Measurements from ENCODE around the gene HOXC9. TPM values are rescaled to one million over a fixed set of nuclear protein-coding genes. Genes with fewer than 3 reads are reported as not detected.

Gene HOXC9
- polyA plus RNA-seq, 1 experiment, result 1.2 TPM

DNA sequence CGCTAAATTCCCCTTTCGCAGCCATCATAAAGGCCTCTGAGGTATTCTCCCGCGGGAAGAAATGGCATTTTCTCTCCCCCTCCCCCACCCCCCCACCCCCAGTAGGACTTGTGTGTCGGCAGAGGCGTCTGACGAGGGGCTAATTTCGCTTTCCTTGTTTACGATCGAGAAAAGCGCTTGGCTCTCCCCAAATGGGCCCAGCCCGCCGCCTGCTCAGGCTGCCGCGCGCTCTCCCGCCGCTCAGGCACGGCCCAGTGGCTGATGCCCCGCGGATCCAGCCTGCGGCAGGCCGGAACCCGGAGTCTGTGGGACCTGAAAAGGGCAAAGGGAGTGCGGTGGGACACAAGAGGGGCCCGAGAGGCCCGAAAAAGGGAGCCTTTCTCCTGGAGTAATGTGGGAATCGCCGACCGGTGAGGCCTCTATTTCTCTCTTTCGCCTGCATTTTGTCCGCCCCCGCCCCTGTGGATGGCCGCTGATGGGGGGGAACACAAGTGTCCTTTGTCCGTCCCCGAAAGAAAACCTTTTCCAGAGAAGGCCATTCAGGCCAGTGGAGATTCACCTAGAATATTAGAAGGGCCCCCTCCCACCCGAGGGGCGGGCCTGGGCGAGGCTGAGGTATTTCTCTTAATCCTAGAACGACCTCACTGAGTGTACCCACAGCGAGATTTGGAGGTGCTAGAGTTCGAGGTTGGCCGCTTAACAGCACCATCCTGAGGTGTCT, 19.3 kb downstream of the HOXC9 start:
- no peak for DNase-seq (ENCODE audit: low read depth)
- peaks cover 10% of the 10 kb centered on the region for H3K27me3 ChIP-seq (ENCODE audit: control insufficient read depth, insufficient read depth, low read length)
- CTCF ChIA-PET, result no interaction called here
- POLR2A ChIA-PET, result no interaction called here
- TF ChIP-seq, protein P1, sequence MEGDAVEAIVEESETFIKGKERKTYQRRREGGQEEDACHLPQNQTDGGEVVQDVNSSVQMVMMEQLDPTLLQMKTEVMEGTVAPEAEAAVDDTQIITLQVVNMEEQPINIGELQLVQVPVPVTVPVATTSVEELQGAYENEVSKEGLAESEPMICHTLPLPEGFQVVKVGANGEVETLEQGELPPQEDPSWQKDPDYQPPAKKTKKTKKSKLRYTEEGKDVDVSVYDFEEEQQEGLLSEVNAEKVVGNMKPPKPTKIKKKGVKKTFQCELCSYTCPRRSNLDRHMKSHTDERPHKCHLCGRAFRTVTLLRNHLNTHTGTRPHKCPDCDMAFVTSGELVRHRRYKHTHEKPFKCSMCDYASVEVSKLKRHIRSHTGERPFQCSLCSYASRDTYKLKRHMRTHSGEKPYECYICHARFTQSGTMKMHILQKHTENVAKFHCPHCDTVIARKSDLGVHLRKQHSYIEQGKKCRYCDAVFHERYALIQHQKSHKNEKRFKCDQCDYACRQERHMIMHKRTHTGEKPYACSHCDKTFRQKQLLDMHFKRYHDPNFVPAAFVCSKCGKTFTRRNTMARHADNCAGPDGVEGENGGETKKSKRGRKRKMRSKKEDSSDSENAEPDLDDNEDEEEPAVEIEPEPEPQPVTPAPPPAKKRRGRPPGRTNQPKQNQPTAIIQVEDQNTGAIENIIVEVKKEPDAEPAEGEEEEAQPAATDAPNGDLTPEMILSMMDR (IDR thresholded peaks at IDR 0.05; ENCODE audit: insufficient read depth, low read depth, low read length), result no peak
- no peaks in the 10 kb centered on the region for H3K36me3 ChIP-seq (ENCODE audit: control insufficient read depth, insufficient read depth, low read length)
- no peak overlapping the region for H3K4me3 ChIP-seq (ENCODE audit: low read depth, low read length)

DNA sequence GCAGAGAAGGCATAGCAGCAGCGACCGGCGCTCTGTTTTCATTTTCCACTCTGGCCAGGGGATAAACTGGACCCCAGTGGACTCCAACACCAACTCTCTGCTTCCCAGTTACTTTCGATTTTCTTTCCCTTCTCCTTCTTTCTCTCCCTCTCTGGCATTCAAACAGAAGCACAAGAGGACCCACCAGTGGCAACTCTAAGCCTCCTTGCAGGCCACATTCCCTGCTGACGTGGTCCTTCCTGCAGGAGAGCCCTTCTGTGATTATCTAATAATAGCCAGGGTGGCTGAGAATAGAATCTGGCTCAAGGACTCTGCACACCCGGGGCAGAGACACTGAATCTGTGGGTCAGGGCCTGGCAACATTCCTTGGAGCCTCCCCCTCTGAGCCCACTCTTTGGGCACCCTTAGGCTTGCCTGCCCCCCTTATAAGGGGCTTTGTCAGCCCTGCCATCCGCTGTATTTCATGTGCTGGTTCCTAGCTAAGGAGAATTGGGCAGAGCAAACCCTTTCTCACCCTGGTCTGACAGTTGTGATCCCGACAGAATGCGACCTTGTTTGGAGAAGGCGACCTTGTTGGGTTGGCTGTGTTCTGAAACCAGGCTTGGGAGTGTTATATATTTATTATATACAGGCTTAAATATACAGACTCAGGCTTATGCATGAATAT, 20.1 kb downstream of the HOXC9 start:
- Histone ChIP-seq H3K27me3 (ENCODE audit: control insufficient read depth, insufficient read depth, low read length) (peaks cover 8% of the 10 kb centered on the region), H3K36me3 (ENCODE audit: control insufficient read depth, insufficient read depth, low read length) (no peaks in the 10 kb centered on the region), H3K4me3 (ENCODE audit: low read depth, low read length) (no peak overlapping the region)
- TF ChIP-seq, protein P1 (IDR thresholded peaks at IDR 0.05; ENCODE audit: insufficient read depth, low read depth, low read length), result no peak
- no peak for DNase-seq (ENCODE audit: low read depth)
- ChIA-PET CTCF (interaction anchor here (1.0 to 1.4 kb wide), 2 partner anchors 11 to 181 kb away, joined by 3 read pairs; partner anchors contain the start of gene HOXC8), POLR2A (no interaction called here)

DNA sequence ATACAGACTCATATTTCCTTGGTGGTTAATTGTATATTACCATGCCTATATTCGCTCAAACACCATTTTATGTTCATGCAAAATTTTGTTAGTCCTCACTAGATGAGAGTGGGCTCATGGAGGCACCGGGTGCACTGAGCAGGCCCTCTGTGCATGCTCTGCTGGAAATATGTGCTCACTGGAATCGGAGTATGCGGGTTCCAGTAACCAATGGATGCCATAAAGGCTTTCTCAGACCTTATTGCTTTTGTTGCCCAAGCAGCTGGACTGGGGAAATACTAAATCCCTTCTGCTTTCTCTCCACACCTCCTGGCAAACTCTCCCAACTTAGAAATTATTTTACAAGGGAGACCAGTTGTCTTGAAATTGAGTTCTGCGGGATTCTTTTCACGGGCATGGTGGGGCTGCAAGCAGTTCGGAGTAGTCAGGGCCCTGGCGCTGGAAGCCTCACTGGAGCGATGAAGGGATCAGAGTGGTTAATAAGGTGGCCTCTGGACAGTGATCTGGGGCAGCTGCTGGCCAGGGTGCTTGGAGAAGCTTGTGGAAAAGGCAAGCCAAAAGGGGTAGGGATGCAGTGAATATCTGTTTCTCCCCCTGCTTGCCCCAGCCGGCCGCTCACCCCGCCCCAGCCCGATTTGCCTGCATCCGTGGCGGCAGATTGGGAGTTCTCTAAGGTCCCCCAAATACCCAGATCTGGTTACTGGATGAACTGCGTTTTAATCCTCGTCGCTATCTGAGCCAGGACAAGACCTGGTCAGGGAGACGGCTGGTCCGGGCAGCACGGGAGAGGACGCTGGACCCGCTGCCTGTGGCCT, 20.8 kb downstream of the HOXC9 start:
- TF ChIP-seq, protein P1 (IDR thresholded peaks at IDR 0.05; ENCODE audit: insufficient read depth, low read depth, low read length), result no peak
- Histone ChIP-seq H3K4me3 (ENCODE audit: low read depth, low read length) (no peak overlapping the region), H3K36me3 (ENCODE audit: control insufficient read depth, insufficient read depth, low read length) (no peaks in the 10 kb centered on the region), H3K27me3 (ENCODE audit: control insufficient read depth, insufficient read depth, low read length) (peaks cover 5% of the 10 kb centered on the region; the same call in 1 of the 2 replicates)
- POLR2A ChIA-PET, result no interaction called here
- no peak for DNase-seq (ENCODE audit: low read depth)
- CTCF ChIA-PET, result interaction anchor here (1.0 to 2.1 kb wide), 4 partner anchors 12 to 187 kb away, joined by 3 to 11 read pairs (median 4); partner anchors contain the start of genes HOXC5 and HOXC8

DNA sequence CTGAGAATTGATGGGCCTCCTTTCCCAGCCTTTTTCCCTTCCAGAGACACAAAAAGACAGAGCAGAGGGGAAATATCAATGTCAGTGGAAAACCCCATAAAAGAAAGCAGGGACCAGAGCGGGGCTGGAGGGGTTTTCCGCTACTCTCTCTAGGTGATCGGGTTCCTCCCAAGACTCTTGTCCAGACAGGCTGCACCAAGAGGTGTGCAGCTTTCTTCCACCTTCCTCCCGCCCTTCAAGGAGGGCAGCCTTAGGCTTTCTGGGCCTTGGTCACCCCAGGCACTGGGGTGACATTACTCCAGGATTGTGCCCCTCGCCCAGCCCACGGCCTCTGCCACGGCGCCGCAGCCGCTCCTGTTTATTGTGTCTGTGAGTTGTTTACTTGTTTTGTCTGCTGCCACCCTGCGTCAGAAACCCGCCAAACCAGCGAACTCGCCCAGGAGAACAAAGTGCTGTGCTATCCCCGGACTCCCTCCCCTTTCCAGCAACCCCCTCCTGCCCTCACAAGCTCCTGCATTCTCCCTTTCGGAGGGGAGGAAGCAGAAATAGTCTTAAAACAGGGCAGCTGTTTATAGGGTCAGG, 21.6 kb downstream of the HOXC9 start:
- H3K36me3 ChIP-seq (ENCODE audit: control insufficient read depth, insufficient read depth, low read length), result no peaks in the 10 kb centered on the region
- ChIA-PET POLR2A (no interaction called here), CTCF (interaction anchor here (1.0 to 2.1 kb wide), 3 partner anchors 11 to 187 kb away, joined by 4 to 11 read pairs (median 4); partner anchors contain the start of gene HOXC5)
- no peak overlapping the region for H3K4me3 ChIP-seq (ENCODE audit: low read depth, low read length)
- DNase-seq (ENCODE audit: low read depth), result no peak
- TF ChIP-seq, protein P1 (IDR thresholded peaks at IDR 0.05; ENCODE audit: insufficient read depth, low read depth, low read length), result no peak
- peaks cover 3% of the 10 kb centered on the region; the same call in 1 of the 2 replicates for H3K27me3 ChIP-seq (ENCODE audit: control insufficient read depth, insufficient read depth, low read length)

Data from BJ (cell line).